Measurements from ENCODE around the gene RPS8.

DNA sequence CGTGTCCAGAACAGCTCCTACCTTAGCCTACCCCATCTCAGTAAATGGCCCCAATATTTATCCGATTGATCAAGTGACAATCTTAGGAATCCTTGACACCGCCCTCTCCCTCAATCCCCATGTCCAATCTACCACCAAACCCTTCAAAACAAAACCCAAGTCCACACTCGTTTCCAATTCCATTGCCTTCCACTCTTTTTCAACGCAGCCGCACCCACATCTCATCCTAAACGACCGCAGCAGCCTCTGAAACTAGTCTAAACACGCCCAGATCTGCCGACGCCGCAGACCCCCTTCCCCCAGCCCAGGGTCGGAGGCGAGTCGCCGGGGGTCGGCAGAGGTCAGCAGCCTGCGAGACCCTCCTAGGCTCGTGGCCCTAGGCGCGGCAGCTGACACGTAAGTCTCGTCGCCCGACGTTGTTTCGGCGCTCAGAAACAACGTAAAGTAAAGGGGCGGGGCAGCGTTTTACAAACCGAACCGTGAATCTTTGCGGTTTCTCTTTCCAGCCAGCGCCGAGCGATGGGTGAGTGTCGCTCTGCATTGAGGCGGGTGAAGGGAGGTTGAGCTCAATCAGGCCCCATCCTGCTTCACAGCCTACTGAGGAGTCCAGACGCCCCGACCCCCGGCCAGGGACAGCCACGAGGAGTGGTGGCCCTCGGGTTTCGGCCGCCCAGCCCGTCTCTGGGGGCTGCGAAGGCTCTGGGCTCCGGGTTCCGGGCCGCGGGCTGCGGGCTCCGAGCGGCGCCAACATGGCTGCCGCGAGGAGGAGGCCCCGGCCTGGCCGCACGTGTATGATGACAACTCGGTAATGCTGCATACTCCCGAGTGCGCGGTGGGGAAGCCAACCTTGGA lies at the start of gene RPS8:
- TF ChIP-seq, protein P1, sequence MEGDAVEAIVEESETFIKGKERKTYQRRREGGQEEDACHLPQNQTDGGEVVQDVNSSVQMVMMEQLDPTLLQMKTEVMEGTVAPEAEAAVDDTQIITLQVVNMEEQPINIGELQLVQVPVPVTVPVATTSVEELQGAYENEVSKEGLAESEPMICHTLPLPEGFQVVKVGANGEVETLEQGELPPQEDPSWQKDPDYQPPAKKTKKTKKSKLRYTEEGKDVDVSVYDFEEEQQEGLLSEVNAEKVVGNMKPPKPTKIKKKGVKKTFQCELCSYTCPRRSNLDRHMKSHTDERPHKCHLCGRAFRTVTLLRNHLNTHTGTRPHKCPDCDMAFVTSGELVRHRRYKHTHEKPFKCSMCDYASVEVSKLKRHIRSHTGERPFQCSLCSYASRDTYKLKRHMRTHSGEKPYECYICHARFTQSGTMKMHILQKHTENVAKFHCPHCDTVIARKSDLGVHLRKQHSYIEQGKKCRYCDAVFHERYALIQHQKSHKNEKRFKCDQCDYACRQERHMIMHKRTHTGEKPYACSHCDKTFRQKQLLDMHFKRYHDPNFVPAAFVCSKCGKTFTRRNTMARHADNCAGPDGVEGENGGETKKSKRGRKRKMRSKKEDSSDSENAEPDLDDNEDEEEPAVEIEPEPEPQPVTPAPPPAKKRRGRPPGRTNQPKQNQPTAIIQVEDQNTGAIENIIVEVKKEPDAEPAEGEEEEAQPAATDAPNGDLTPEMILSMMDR (IDR thresholded peaks at IDR 0.05; ENCODE audit: low read depth, low read length) = no peak
- no peak for TF ChIP-seq EZH2phosphoT487 (IDR thresholded peaks at IDR 0.05; ENCODE audit: low read depth)
